Calu3 (cell line): ENCODE measurements around the gene PPP2R5E. TPM values are rescaled to one million over a fixed set of nuclear protein-coding genes. Genes with fewer than 3 reads are reported as not detected.
A peak's percentile ranks its signal among the peaks of the same experiment; 100 is the strongest.

Experiments used
- BruUV-seq: library from RNA; stranded (reverse); fragments of 400-500 nt; replicated peaks from 2 replicates; lab custom pipeline; 2021; lab: Mats Ljungman, UMichigan
- CTCF ChIA-PET: fragments of 300-600 bp; sonication (Branson Sonifier 250); formaldehyde crosslinking; loops from one replicate; lab custom pipeline; 2022; ENCODE audit warnings: antibody characterized with exemption; lab: Charles Lee
- DNase-seq: peaks from one replicate; pipeline ENCODE4 v3.0.0; 2022
- H3K27ac Mint-ChIP-seq: one replicate; pipeline ENCODE4 v1.8.0; 2022; ENCODE audit warnings: mixed read lengths; ENCODE audit not compliant: unreplicated experiment
- H3K27me3 Mint-ChIP-seq: one replicate; pipeline ENCODE4 v1.8.0; 2022; ENCODE audit warnings: mixed read lengths; ENCODE audit not compliant: unreplicated experiment
- H3K36me3 Mint-ChIP-seq: one replicate; pipeline ENCODE4 v1.8.0; 2022; ENCODE audit warnings: mild to moderate bottlenecking, moderate library complexity, mixed read lengths; ENCODE audit not compliant: insufficient read depth, unreplicated experiment
- H3K4me1 Mint-ChIP-seq: one replicate; pipeline ENCODE4 v1.8.0; 2022; ENCODE audit warnings: mild to moderate bottlenecking, low read depth, mixed read lengths; ENCODE audit not compliant: unreplicated experiment
- H3K4me3 Mint-ChIP-seq: one replicate; pipeline ENCODE4 v1.8.0; 2022; ENCODE audit warnings: mild to moderate bottlenecking, low read depth, moderate library complexity, mixed read lengths; ENCODE audit not compliant: unreplicated experiment
- H3K9me3 Mint-ChIP-seq: one replicate; pipeline ENCODE4 v1.8.0; 2022; ENCODE audit warnings: low read depth, mixed read lengths; ENCODE audit not compliant: unreplicated experiment
- intact Hi-C: fragments of 100-400 bp; cut with micrococcal nuclease; formaldehyde crosslinking; loops from one replicate; pipeline ENCODE4 v1.10.0; 2022; ENCODE audit not compliant: unreplicated experiment
- total RNA-seq: library from RNA; stranded (reverse); gene quantifications from 2 replicates; pipeline ENCODE4 v1.2.3, GENCODE V29; 2022
- TF ChIP-seq, protein P1 (sequence below): fragments of 200-600 bp; IDR thresholded peaks from one replicate; pipeline ENCODE4 v1.8.0; 2022; ENCODE audit warnings: antibody characterized with exemption; ENCODE audit not compliant: unreplicated experiment

PPP2R5E gene
- total RNA-seq, 1 experiment from 2014 or later = 52.5 TPM

GRCh38 chr14:63545431-63545830 is 2.3 kb upstream of the PPP2R5E start:
- Mint-ChIP-seq H3K27ac (no peak overlapping the region), H3K27me3 (no peaks in the 10 kb centered on the region), H3K9me3 (no peaks in the 10 kb centered on the region), H3K36me3 (peaks cover 31% of the 10 kb centered on the region), H3K4me1 (peaks cover 21% of the 10 kb centered on the region), H3K4me3 (no peak overlapping the region)
- TF ChIP-seq, protein P1, sequence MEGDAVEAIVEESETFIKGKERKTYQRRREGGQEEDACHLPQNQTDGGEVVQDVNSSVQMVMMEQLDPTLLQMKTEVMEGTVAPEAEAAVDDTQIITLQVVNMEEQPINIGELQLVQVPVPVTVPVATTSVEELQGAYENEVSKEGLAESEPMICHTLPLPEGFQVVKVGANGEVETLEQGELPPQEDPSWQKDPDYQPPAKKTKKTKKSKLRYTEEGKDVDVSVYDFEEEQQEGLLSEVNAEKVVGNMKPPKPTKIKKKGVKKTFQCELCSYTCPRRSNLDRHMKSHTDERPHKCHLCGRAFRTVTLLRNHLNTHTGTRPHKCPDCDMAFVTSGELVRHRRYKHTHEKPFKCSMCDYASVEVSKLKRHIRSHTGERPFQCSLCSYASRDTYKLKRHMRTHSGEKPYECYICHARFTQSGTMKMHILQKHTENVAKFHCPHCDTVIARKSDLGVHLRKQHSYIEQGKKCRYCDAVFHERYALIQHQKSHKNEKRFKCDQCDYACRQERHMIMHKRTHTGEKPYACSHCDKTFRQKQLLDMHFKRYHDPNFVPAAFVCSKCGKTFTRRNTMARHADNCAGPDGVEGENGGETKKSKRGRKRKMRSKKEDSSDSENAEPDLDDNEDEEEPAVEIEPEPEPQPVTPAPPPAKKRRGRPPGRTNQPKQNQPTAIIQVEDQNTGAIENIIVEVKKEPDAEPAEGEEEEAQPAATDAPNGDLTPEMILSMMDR = no peak
- intact Hi-C loops = loop anchor here (2.0 kb wide), 1 partner anchor 17 kb away; no protein-coding TSS in a partner anchor
- no peak for DNase-seq
- CTCF ChIA-PET = no interaction called here
- no TSS peak for BruUV-seq

- intact Hi-C loops = loop anchor here (2.0 to 5.0 kb wide), 2 partner anchors 18 to 72 kb away; no protein-coding TSS in a partner anchor
- peak overlapping the region; percentile 66 for H3K27ac Mint-ChIP-seq
Measured at GRCh38 chr14:63544591-63545299, 1.6 kb upstream of the PPP2R5E start.

DNA sequence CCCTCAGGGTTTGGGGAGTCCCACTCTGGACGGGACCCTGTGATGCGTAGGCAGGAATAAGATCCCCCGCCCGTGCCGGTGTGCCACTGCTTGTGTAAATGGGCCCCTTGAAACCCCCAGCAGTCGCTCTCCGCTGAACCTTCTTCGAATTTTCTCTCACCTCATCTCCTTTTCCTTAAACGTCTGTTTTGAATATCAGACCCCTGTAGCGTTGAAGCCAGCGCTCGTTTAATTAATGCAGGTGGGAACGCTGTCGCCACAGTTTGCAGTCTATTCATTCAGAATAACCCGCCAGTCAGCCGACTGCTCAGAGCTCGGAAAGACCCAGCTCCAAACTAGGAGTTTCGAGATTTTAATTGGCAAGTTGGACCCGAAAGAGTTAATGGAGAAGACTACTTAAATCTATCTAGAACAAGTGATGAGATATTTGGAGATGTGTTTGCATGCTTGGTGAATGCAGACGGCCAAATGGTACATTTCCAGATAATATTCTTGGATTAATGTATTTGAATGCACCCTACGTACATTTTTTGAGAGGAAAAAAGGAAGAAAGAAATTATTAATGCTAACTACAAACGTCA is 739 bp upstream of the PPP2R5E start:
- CTCF ChIA-PET = interaction anchor here (0.7 to 2.5 kb wide), 5 partner anchors 14 to 741 kb away, joined by 3 to 18 read pairs (median 3); partner anchors contain the start of gene WDR89
- H3K36me3 Mint-ChIP-seq = peaks cover 39% of the 10 kb centered on the region
- peak; percentile 4 for DNase-seq
- peak overlapping the region; percentile 78 for H3K4me3 Mint-ChIP-seq
- TSS peak; percentile 94 for BruUV-seq
- TF ChIP-seq, protein P1 = no peak
- peaks cover 21% of the 10 kb centered on the region for H3K4me1 Mint-ChIP-seq
- H3K27ac Mint-ChIP-seq = peak overlapping the region; percentile 66
- no peaks in the 10 kb centered on the region for H3K9me3 Mint-ChIP-seq
- H3K27me3 Mint-ChIP-seq = no peaks in the 10 kb centered on the region
- intact Hi-C loops = loop anchor here (1.0 to 5.0 kb wide), 3 partner anchors 19 to 155 kb away; no protein-coding TSS in a partner anchor

More at GRCh38 chr14:63544591-63545299, 1.6 kb upstream of the PPP2R5E start:
- peaks cover 31% of the 10 kb centered on the region for H3K36me3 Mint-ChIP-seq
- peaks cover 21% of the 10 kb centered on the region for H3K4me1 Mint-ChIP-seq
- H3K27me3 Mint-ChIP-seq = no peaks in the 10 kb centered on the region
- TF ChIP-seq, protein P1 = no peak
- peak overlapping the region; percentile 78 for H3K4me3 Mint-ChIP-seq
- DNase-seq = peak; percentile 6
- CTCF ChIA-PET = interaction anchor here (0.6 to 2.5 kb wide), 3 partner anchors 156 to 740 kb away, joined by 3 to 18 read pairs (median 4); no protein-coding TSS in a partner anchor
- BruUV-seq = no TSS peak
- H3K9me3 Mint-ChIP-seq = no peaks in the 10 kb centered on the region

- CTCF ChIA-PET = interaction anchor here (0.6 to 2.5 kb wide), 5 partner anchors 31 to 153 kb away, joined by 3 to 18 read pairs (median 4); no protein-coding TSS in a partner anchor
Measured at GRCh38 chr14:63542231-63542999, 762 bp downstream of the PPP2R5E start.

More at GRCh38 chr14:63542231-63542999, 762 bp downstream of the PPP2R5E start:
- intact Hi-C loops = loop anchor here (5.0 kb wide), 1 partner anchor 70 kb away; no protein-coding TSS in a partner anchor
- TF ChIP-seq, protein P1 = no peak
- Mint-ChIP-seq H3K4me3 (peak overlapping the region; percentile 78), H3K27ac (peak overlapping the region; percentile 66), H3K36me3 (peaks cover 45% of the 10 kb centered on the region), H3K4me1 (peaks cover 21% of the 10 kb centered on the region), H3K9me3 (no peaks in the 10 kb centered on the region), H3K27me3 (no peaks in the 10 kb centered on the region)
- DNase-seq = peak; percentile 18
- no TSS peak for BruUV-seq
